WTC11 (cell line): ENCODE results near the gene CD320.

ENCODE experiments used
- ATF1 ChIP-seq: sonication (generic); formaldehyde crosslinking; IDR thresholded peaks from 2 replicates; pipeline ENCODE4 v1.8.1; 2023; ENCODE audit warnings: mild to moderate bottlenecking, moderate library complexity, missing genetic modification reagents
- FOXP1 ChIP-seq: sonication (generic); formaldehyde crosslinking; IDR thresholded peaks from 2 replicates; pipeline ENCODE4 v1.8.0; 2022; ENCODE audit warnings: missing genetic modification reagents, mild to moderate bottlenecking, moderate library complexity, borderline replicate concordance
- JUN ChIP-seq: sonication (generic); formaldehyde crosslinking; IDR thresholded peaks from 2 replicates; pipeline ENCODE4 v1.8.0; 2023; ENCODE audit warnings: mild to moderate bottlenecking, missing genetic modification reagents
- KAT7 ChIP-seq: sonication (generic); formaldehyde crosslinking; IDR thresholded peaks from 2 replicates; pipeline ENCODE4 v1.8.1; 2023; ENCODE audit warnings: missing genetic modification reagents, mild to moderate bottlenecking, borderline replicate concordance
- NFE2L1 ChIP-seq: sonication (generic); formaldehyde crosslinking; IDR thresholded peaks from 2 replicates; pipeline ENCODE4 v1.8.1; 2023; ENCODE audit warnings: missing genetic modification reagents
- SOX15 ChIP-seq: fragments of 250-450 bp; sonication (Bioruptor Pico); IDR thresholded peaks from 2 replicates; pipeline ENCODE4 v1.9.0; 2021; ENCODE audit warnings: mild to moderate bottlenecking
- TEAD4 ChIP-seq: sonication (generic); formaldehyde crosslinking; IDR thresholded peaks from 2 replicates; pipeline ENCODE4 v1.8.0; 2022; ENCODE audit warnings: mild to moderate bottlenecking, missing genetic modification reagents
- ZBTB21 ChIP-seq: sonication (generic); formaldehyde crosslinking; IDR thresholded peaks from 2 replicates; pipeline ENCODE4 v1.8.1; 2023; ENCODE audit warnings: mild to moderate bottlenecking, missing genetic modification reagents, borderline replicate concordance
- TF ChIP-seq, protein P1 (sequence below): sonication (generic); formaldehyde crosslinking; IDR thresholded peaks from 2 replicates; pipeline ENCODE4 v1.8.1; 2023; ENCODE audit warnings: mild to moderate bottlenecking, missing genetic modification reagents, moderate library complexity
- TF ChIP-seq, protein P2 (sequence below): sonication (generic); formaldehyde crosslinking; IDR thresholded peaks from 2 replicates; pipeline ENCODE4 v1.8.1; 2023; ENCODE audit warnings: mild to moderate bottlenecking, missing genetic modification reagents, moderate library complexity
- TF ChIP-seq, protein P3 (sequence below): fragments of 200-600 bp; IDR thresholded peaks from 2 replicates; pipeline ENCODE4 v1.8.0; 2022; ENCODE audit warnings: antibody characterized with exemption
- TF ChIP-seq, protein P4 (sequence below): sonication (generic); formaldehyde crosslinking; IDR thresholded peaks from 2 replicates; pipeline ENCODE4 v1.8.0; 2022; ENCODE audit warnings: mild to moderate bottlenecking, missing genetic modification reagents
- TF ChIP-seq, protein P5 (sequence below): sonication (generic); formaldehyde crosslinking; IDR thresholded peaks from 2 replicates; pipeline ENCODE4 v1.8.0; 2023; ENCODE audit warnings: missing genetic modification reagents
- TF ChIP-seq, protein P6 (sequence below): sonication (generic); formaldehyde crosslinking; IDR thresholded peaks from 2 replicates; pipeline ENCODE4 v1.8.1; 2023; ENCODE audit warnings: mild to moderate bottlenecking, missing genetic modification reagents

DNA sequence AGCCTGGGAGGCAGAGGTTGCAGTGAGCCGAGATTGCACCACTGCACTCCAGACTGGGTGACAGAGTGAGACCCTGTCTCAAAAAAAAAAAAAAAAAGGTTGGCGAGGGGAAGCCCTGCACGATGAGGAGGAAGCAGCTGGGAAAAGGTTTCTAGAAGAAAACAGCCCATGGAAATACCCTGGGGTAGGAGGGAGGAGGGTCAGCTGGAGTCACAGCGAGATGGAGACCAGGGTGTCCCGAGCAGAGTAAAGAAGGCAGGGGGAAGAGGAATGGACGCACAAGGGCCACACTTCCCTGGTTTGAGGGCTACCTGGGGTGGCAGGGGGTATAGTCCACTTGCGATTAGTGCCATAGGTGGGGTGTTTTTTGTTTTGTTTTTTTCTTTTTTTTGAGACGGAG, 28.5 kb upstream of the CD320 start:
- TF ChIP-seq, protein P1, sequence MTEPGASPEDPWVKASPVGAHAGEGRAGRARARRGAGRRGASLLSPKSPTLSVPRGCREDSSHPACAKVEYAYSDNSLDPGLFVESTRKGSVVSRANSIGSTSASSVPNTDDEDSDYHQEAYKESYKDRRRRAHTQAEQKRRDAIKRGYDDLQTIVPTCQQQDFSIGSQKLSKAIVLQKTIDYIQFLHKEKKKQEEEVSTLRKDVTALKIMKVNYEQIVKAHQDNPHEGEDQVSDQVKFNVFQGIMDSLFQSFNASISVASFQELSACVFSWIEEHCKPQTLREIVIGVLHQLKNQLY: no peak
- TF ChIP-seq, protein P2, sequence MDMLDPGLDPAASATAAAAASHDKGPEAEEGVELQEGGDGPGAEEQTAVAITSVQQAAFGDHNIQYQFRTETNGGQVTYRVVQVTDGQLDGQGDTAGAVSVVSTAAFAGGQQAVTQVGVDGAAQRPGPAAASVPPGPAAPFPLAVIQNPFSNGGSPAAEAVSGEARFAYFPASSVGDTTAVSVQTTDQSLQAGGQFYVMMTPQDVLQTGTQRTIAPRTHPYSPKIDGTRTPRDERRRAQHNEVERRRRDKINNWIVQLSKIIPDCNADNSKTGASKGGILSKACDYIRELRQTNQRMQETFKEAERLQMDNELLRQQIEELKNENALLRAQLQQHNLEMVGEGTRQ (CRISPR knock-in tag): no peak
- no peak for TF ChIP-seq ATF1
- TF ChIP-seq, protein P3, sequence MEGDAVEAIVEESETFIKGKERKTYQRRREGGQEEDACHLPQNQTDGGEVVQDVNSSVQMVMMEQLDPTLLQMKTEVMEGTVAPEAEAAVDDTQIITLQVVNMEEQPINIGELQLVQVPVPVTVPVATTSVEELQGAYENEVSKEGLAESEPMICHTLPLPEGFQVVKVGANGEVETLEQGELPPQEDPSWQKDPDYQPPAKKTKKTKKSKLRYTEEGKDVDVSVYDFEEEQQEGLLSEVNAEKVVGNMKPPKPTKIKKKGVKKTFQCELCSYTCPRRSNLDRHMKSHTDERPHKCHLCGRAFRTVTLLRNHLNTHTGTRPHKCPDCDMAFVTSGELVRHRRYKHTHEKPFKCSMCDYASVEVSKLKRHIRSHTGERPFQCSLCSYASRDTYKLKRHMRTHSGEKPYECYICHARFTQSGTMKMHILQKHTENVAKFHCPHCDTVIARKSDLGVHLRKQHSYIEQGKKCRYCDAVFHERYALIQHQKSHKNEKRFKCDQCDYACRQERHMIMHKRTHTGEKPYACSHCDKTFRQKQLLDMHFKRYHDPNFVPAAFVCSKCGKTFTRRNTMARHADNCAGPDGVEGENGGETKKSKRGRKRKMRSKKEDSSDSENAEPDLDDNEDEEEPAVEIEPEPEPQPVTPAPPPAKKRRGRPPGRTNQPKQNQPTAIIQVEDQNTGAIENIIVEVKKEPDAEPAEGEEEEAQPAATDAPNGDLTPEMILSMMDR: no peak
- TF ChIP-seq KAT7 (CRISPR knock-in tag): no peak
- no peak for TF ChIP-seq SOX15
- TF ChIP-seq FOXP1 (CRISPR knock-in tag): no peak
- TF ChIP-seq ZBTB21 (CRISPR knock-in tag): no peak
- TF ChIP-seq, protein P4, sequence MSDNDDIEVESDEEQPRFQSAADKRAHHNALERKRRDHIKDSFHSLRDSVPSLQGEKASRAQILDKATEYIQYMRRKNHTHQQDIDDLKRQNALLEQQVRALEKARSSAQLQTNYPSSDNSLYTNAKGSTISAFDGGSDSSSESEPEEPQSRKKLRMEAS (CRISPR knock-in tag): no peak
- TF ChIP-seq, protein P5, sequence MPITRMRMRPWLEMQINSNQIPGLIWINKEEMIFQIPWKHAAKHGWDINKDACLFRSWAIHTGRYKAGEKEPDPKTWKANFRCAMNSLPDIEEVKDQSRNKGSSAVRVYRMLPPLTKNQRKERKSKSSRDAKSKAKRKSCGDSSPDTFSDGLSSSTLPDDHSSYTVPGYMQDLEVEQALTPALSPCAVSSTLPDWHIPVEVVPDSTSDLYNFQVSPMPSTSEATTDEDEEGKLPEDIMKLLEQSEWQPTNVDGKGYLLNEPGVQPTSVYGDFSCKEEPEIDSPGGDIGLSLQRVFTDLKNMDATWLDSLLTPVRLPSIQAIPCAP (CRISPR knock-in tag): no peak
- no peak for TF ChIP-seq TEAD4 (CRISPR knock-in tag)
- no peak for TF ChIP-seq JUN (CRISPR knock-in tag)
- TF ChIP-seq, protein P6, sequence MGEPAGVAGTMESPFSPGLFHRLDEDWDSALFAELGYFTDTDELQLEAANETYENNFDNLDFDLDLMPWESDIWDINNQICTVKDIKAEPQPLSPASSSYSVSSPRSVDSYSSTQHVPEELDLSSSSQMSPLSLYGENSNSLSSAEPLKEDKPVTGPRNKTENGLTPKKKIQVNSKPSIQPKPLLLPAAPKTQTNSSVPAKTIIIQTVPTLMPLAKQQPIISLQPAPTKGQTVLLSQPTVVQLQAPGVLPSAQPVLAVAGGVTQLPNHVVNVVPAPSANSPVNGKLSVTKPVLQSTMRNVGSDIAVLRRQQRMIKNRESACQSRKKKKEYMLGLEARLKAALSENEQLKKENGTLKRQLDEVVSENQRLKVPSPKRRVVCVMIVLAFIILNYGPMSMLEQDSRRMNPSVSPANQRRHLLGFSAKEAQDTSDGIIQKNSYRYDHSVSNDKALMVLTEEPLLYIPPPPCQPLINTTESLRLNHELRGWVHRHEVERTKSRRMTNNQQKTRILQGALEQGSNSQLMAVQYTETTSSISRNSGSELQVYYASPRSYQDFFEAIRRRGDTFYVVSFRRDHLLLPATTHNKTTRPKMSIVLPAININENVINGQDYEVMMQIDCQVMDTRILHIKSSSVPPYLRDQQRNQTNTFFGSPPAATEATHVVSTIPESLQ (CRISPR knock-in tag): no peak
- no peak for TF ChIP-seq NFE2L1 (CRISPR knock-in tag)
